A549 (cell line): Measurements from ENCODE around the gene NPAS2.

Experiments
- CEBPB ChIP-seq, 2 experiments: fragments of >200 bp in 1 of 2; sonication (Bioruptor Twin) in 1 of 2; formaldehyde crosslinking in 1 of 2; IDR thresholded peaks; 2 replicates each; pipeline ENCODE4 v1.6.1; 2012 to 2016
- EHF ChIP-seq: fragments of 250-450 bp; sonication (Bioruptor Pico); IDR thresholded peaks from 2 replicates; pipeline ENCODE4 v1.5.0; 2020; ENCODE audit warnings: mild to moderate bottlenecking
- JUN ChIP-seq, 2 experiments: fragments of >200 bp; sonication (Bioruptor Twin); formaldehyde crosslinking; IDR thresholded peaks; 2 replicates in 1 of 2; 3 replicates in 1 of 2; pipeline ENCODE4 v1.6.1; 2016 to 2017
- JUNB ChIP-seq: fragments of >200 bp; sonication (Bioruptor Twin); formaldehyde crosslinking; IDR thresholded peaks from 2 replicates; pipeline ENCODE4 v1.6.1; 2016
- MAZ ChIP-seq: fragments of 150-350 bp; IDR thresholded peaks from 2 replicates; pipeline ENCODE4 v1.6.1; 2014; ENCODE audit warnings: antibody characterized with exemption, low read depth, low read length, borderline replicate concordance
- POLR2A ChIP-seq: IDR thresholded peaks from 2 replicates; pipeline ENCODE4 v1.6.1; 2012; ENCODE audit warnings: mild to moderate bottlenecking, low read length
- RAD21 ChIP-seq, 2 experiments: fragments of >200 bp in 1 of 2; sonication (Bioruptor Twin) in 1 of 2; formaldehyde crosslinking in 1 of 2; IDR thresholded peaks in 1 of 2; conservative IDR thresholded peaks in 1 of 2; 2 replicates in 1 of 2; 3 replicates in 1 of 2; pipeline ENCODE4 v1.6.1; 2012 to 2018; ENCODE audit warnings: inconsistent platforms in 1 of 2
- SREBF2 ChIP-seq: fragments of 450-650 bp; IDR thresholded peaks from 2 replicates; pipeline ENCODE4 v1.6.1; 2014; ENCODE audit warnings: mild to moderate bottlenecking, moderate library complexity
- ZFP36 ChIP-seq: fragments of 450-650 bp; IDR thresholded peaks from 2 replicates; pipeline ENCODE4 v1.6.1; 2014; ENCODE audit warnings: borderline replicate concordance; ENCODE audit not compliant: partially characterized antibody
- TF ChIP-seq, protein P1 (sequence below): fragments of 250-450 bp; sonication (Bioruptor Pico); IDR thresholded peaks from 2 replicates; pipeline ENCODE4 v1.5.0; 2021; ENCODE audit warnings: mild to moderate bottlenecking, moderate library complexity, borderline replicate concordance
- TF ChIP-seq, protein P2 (sequence below): fragments of >200 bp; sonication (Bioruptor Twin); formaldehyde crosslinking; IDR thresholded peaks from 3 replicates; pipeline ENCODE4 v1.5.1; 2016
- TF ChIP-seq, protein P3 (sequence below): IDR thresholded peaks from 2 replicates; pipeline ENCODE4 v1.6.1; 2012
- TF ChIP-seq, protein P4 (sequence below): fragments of 200-600 bp; sonication (generic); IDR thresholded peaks from 2 replicates; pipeline ENCODE4 v1.6.1; 2016; ENCODE audit warnings: antibody characterized with exemption, mild to moderate bottlenecking, moderate library complexity

DNA sequence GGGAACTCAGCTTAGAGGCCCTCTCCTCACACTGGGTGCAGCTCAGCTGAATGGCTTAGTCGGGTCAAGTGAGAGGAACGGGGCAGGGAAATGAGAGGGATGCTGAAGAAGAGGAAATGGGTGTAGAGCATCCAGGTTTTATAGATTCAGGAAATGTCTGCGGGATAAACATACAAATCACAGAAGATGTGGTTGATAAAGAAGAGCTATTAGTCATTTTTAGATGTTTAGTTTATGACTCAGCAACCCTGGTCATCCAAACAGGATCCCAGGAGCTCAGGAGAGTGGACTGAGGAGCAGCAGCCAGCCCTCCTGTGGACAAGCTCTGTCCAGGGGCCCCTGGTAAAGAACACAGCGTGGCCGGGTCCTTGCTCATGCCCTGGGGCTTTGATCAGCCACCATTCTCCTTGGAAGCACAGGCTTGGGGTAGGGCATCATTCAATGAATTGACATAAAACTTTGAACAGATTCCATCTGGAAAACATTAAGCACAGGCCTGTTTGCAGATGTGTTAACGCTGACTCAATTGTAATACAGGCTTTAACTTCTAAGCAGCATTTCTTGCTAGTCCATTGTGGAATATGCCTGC is 83.0 kb downstream of the NPAS2 start:
- TF ChIP-seq MAZ (no peak), RAD21 (conservative IDR thresholded peaks at IDR 0.05 in 1 of 2, IDR thresholded peaks at IDR 0.05 in 1 of 2) (peak; percentile 29 to 60; a peak in 4 of 5 replicates), ZFP36 (peak; percentile 1), EHF (CRISPR knock-in tag) (0 out of 2 replicates have a peak, but pooled peaks have one; percentile 6), JUN (IDR thresholded peaks at IDR 0.05) (peak; percentile 68 to 90; a peak in 3 of 5 replicates), SREBF2 (no peak), CEBPB (IDR thresholded peaks at IDR 0.05) (peak in 1 of 2 experiments; percentile 30; a peak in 1 of 4 replicates), POLR2A (no peak), JUNB (peak; percentile 98)
- TF ChIP-seq, protein P1, sequence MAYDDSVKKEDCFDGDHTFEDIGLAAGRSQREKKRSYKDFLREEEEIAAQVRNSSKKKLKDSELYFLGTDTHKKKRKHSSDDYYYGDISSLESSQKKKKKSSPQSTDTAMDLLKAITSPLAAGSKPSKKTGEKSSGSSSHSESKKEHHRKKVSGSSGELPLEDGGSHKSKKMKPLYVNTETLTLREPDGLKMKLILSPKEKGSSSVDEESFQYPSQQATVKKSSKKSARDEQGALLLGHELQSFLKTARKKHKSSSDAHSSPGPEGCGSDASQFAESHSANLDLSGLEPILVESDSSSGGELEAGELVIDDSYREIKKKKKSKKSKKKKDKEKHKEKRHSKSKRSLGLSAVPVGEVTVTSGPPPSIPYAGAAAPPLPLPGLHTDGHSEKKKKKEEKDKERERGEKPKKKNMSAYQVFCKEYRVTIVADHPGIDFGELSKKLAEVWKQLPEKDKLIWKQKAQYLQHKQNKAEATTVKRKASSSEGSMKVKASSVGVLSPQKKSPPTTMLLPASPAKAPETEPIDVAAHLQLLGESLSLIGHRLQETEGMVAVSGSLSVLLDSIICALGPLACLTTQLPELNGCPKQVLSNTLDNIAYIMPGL (CRISPR knock-in tag), result no peak
- TF ChIP-seq, protein P2, sequence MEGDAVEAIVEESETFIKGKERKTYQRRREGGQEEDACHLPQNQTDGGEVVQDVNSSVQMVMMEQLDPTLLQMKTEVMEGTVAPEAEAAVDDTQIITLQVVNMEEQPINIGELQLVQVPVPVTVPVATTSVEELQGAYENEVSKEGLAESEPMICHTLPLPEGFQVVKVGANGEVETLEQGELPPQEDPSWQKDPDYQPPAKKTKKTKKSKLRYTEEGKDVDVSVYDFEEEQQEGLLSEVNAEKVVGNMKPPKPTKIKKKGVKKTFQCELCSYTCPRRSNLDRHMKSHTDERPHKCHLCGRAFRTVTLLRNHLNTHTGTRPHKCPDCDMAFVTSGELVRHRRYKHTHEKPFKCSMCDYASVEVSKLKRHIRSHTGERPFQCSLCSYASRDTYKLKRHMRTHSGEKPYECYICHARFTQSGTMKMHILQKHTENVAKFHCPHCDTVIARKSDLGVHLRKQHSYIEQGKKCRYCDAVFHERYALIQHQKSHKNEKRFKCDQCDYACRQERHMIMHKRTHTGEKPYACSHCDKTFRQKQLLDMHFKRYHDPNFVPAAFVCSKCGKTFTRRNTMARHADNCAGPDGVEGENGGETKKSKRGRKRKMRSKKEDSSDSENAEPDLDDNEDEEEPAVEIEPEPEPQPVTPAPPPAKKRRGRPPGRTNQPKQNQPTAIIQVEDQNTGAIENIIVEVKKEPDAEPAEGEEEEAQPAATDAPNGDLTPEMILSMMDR, result no peak
- TF ChIP-seq, protein P3, sequence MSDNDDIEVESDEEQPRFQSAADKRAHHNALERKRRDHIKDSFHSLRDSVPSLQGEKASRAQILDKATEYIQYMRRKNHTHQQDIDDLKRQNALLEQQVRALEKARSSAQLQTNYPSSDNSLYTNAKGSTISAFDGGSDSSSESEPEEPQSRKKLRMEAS, result peak; percentile 81
- TF ChIP-seq, protein P4, sequence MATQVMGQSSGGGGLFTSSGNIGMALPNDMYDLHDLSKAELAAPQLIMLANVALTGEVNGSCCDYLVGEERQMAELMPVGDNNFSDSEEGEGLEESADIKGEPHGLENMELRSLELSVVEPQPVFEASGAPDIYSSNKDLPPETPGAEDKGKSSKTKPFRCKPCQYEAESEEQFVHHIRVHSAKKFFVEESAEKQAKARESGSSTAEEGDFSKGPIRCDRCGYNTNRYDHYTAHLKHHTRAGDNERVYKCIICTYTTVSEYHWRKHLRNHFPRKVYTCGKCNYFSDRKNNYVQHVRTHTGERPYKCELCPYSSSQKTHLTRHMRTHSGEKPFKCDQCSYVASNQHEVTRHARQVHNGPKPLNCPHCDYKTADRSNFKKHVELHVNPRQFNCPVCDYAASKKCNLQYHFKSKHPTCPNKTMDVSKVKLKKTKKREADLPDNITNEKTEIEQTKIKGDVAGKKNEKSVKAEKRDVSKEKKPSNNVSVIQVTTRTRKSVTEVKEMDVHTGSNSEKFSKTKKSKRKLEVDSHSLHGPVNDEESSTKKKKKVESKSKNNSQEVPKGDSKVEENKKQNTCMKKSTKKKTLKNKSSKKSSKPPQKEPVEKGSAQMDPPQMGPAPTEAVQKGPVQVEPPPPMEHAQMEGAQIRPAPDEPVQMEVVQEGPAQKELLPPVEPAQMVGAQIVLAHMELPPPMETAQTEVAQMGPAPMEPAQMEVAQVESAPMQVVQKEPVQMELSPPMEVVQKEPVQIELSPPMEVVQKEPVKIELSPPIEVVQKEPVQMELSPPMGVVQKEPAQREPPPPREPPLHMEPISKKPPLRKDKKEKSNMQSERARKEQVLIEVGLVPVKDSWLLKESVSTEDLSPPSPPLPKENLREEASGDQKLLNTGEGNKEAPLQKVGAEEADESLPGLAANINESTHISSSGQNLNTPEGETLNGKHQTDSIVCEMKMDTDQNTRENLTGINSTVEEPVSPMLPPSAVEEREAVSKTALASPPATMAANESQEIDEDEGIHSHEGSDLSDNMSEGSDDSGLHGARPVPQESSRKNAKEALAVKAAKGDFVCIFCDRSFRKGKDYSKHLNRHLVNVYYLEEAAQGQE, result no peak
